HG02981 (cell line): ENCODE measurements around the gene ABCA4.
"Not testable (repeated sequence)": the region's sequence is repeated elsewhere in the genome, so short reads cannot be mapped to it uniquely, and the experiment has no call there.

Source experiments
- ATAC-seq: cut with Tn5 transposase; IDR thresholded peaks from one replicate; pipeline ENCODE4 v1.9.1; 2021; ENCODE audit warnings: mild to moderate bottlenecking, moderate library complexity; ENCODE audit not compliant: unreplicated experiment

ABCA4 gene

DNA sequence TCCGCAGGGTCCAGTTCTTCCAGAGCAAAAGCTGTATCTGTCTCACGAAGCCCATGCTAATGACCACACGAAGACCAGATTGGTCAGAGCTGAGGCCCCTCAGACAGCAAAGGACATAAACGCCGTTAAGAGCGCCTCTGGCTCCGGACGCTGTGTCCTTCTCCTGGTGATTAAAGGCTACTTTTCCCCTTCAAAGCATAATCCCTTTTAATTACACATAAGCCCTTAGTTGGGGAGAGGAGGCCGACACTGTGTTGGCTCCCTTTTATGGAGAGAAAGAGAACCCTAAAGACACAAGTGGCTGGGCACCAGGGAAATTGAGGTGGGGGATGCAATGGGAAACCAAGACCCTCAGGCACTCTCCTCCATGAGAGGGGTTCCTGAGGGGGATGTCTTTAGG lies at the start of gene ABCA4:
Gene ABCA4, minus strand, starts transcription at position 158 of the 400 bp plus-strand sequence. Its CDS starts 103 bp downstream, at position 55.
- no peak for ATAC-seq

DNA sequence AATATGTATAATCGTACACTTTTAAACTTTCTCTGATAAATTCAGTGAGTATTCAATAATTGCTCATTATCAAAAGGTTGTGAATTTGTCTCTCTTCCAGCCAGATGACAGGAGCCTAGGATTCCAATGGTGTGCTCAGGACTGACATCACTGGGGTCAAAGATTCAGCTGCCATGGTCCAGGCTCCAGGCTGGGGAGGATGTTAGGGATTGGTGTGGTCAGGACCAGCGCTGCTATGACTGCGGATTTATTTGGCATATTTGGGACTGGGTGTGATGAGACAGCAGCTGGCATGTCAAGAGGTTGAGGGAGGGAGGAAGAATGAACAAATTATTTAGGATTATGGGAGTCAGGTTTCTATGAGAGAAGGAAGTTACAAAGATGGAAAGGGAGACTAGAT lies 48.2 kb upstream of the ABCA4 start:
- ATAC-seq: no peak

DNA sequence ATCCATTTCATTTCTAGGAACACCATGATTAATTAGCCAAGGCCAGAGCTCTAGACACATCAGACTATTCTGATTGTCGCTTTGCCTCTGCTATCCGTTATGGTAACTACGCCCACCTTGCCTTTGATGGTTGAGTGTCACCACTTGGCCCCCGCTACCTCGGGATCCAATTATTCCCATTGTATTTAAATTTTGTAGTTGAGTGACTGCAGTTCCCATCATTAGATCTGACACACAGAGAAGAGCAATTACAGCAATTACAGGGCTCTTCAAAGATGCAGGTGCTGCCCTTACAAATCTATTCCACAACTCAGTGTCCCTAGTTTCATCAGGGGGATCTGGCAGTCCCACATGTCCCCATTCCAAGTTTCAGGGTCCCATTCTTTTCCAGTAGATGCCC lies 44.9 kb upstream of the ABCA4 start:
- ATAC-seq: no peak

- not testable (repeated sequence) for ATAC-seq
Observed at GRCh38 chr1:94164885-94165284, 43.9 kb upstream of the ABCA4 start.

DNA sequence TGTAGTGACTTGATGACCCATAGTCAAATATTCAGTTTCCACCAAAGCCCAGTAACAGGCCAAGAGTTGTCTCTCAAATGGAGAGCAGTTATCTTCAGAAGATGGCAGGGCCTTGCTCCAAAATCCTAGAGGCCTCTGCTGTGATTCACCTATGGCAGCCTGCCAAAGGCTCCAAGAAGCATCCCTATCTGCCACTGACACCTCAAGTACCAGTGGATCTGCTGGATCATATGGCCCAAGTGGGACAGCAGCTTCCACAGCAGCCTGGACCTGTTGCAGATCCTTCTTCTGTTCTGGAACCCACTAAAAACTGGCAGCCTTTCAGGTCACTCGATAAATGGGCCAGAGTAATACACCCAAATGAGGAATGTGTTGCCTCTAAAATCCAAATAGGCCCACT lies 43.2 kb upstream of the ABCA4 start:
- ATAC-seq: not testable (repeated sequence)

DNA sequence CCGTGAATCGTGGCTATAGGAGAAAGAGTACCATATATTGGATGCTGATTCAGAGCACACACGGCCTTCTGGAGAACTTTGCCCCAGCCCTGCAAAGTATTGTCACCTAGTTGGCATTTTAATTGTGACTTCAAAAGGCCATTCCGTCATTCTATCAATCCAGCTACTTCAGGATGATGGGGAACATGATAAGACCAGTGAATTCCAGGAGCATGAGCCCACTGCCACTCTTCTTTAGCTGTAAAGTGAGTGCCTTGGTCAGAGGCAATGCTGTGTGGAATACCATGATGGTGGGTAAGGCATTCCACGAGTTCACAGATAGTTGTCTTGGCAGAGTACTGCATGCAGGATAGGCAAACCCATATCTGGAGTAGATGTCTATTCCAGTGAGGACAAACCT lies 42.3 kb upstream of the ABCA4 start:
- not testable (repeated sequence) for ATAC-seq

DNA sequence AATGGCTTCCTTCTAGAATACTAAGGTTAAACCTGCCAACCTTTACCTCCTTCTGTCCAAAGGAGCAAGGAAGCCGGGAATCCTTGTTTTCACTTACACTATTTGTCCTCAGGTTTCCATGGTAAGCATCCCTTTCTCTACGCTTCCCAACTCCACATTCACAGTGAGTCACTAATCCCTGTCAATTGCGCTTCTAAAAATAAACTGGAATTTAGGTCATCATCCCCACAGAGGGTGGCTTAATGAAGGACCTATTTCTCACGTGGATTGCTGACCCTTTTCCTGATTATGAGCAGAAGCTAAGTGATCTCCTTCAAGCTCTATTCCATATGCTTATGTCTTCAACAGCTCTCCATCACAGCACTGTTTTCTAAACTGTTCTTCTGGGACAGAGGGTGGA lies 39.9 kb upstream of the ABCA4 start:
- ATAC-seq: no peak

DNA sequence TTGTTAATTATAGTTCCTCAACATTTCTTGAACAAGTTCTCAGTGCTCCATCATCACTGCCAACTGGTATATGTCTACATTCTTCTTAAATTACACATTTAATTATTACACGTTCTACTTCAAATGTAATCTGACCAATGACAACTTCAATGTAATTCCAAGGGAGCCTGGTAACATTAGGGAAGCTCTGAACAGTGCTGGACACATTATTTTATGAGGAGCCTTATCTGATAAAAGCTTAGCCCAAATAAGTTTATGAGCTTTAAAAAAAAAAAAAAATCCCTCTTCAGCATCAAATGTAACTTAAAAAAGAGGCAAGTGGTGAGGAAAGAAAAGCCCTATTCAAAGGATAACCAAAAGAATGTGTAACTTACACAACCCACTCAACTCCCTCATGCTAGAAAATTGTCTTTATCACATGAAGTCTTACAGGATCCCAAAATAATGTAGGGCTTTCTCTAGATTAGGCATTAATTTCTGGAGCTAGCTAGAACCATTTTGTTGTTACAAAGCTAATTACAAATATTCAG lies 35.2 kb upstream of the ABCA4 start:
- ATAC-seq: no peak

DNA sequence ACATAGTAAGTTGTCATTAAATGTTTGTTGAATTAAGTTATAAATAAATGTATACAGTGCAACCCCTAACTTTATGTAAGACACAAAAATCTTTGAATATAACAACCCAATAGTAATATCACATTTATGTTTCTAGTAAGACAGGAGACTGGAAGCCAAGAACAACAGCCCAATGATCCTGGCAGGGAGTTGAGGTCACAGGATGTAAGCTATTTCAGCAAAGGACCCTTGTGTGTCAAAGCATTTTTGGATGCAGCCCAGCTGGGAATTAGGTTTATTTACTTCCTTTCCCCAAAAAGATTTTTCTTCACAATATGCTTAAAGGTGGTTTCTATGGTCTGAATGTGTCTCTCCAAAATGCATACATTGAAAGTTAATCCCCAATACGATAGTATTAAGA lies 34.0 kb upstream of the ABCA4 start:
- no peak for ATAC-seq

GRCh38 chr1:94153133-94153532 lies 32.2 kb upstream of the ABCA4 start:
- no peak for ATAC-seq

- not testable (repeated sequence) for ATAC-seq
Observed at GRCh38 chr1:94149166-94149565, 28.2 kb upstream of the ABCA4 start.

GRCh38 chr1:94146273-94146672 lies 25.3 kb upstream of the ABCA4 start:
- no peak for ATAC-seq

GRCh38 chr1:94144836-94145235 lies 23.9 kb upstream of the ABCA4 start:
- no peak for ATAC-seq

- ATAC-seq: no peak
Observed at GRCh38 chr1:94143809-94144176, 22.8 kb upstream of the ABCA4 start.

GRCh38 chr1:94143173-94143808 lies 22.3 kb upstream of the ABCA4 start:
- ATAC-seq: no peak

DNA sequence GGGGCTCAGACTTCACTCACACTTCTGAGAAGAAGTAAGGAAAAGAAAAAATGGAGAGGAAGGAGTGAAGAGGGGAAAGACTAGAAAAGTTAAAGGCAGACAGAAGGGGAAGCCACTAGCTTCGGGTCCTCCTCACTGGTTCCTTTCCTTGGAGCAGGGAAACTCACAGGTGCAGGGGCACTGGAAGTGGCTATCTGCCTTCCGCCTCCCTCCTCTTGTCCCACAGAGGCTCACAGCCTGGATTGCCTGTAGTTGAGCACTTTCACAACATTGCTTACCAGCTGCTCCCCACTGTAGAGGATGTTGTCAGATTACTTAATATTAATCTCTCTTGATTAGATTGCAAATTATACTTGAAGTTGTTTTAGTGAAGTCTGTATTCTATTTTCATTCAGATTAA lies 21.6 kb upstream of the ABCA4 start:
- ATAC-seq: no peak

- no peak for ATAC-seq
Observed at GRCh38 chr1:94142022-94142421, 21.1 kb upstream of the ABCA4 start.

DNA sequence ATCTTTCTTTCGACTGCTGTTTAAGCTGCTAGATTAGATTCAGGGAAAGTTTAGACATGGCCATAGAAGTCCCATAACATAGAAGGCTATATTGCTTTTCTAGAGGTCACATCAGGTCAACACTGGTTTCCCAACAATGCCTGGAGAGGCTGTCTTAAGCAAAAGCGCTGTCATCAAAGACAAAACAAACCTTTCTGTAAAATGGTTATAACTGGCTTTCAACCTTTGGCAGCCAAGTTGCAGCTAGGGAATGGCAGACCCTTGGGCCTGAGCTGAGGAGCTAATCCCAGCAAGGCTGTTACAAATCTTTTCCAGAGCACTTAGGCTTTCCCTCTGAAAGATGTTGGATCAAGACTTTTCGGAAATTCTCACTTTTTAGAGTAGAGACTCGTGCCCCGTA lies 11.2 kb upstream of the ABCA4 start:
- no peak for ATAC-seq

DNA sequence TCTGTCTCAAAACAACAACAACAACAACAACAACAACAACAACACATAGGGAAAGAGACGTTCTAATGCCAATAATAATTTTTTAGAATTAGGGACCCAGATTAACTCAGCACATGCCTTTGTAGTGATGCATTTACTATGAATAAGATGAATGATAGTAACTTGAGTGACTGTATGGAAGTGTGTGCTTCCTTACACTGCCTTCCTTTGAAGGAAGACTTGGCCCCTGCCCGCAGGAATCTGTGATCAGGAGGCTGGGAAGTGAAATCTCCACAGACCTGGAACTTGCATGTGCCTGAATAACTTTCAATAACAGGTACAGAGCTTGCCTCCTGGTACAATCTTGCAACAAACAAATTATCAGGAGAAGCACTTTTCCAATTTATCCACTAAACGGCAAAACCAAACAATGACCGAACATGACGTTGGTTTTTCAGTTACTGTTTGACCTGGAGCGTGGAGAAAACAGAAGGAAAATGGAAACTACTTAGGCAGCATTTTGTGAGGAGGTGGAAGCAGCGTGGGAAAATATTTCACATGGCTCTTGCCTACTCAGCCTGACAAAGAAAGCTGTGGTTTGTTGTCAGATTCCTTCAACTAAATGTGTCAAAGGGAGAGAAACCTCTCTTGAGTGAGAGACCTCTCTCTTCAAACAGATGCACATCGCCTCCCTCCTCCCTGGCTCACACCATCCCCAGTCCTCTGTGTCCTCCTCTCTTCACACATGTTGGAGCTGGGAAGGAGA lies 10.1 kb upstream of the ABCA4 start:
- no peak for ATAC-seq

DNA sequence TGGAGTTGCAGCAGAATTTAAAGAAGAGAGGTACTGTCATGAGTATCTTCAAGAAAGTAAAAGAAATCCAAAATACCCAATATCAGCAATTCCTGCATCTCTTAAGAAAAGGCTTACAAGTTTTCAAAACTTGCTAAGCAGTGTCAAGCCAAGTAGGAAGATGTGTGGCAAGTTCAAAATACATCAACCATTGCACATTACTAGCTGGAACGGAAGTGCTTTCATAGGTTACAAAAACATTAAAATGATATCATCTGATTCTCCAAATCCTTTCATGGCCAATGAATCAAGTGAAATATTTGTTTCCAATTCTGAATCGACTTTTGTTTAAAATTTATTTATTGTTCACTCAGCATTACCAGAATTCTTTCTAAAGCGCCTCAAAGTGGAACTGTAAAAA lies 5.7 kb upstream of the ABCA4 start:
- no peak for ATAC-seq

DNA sequence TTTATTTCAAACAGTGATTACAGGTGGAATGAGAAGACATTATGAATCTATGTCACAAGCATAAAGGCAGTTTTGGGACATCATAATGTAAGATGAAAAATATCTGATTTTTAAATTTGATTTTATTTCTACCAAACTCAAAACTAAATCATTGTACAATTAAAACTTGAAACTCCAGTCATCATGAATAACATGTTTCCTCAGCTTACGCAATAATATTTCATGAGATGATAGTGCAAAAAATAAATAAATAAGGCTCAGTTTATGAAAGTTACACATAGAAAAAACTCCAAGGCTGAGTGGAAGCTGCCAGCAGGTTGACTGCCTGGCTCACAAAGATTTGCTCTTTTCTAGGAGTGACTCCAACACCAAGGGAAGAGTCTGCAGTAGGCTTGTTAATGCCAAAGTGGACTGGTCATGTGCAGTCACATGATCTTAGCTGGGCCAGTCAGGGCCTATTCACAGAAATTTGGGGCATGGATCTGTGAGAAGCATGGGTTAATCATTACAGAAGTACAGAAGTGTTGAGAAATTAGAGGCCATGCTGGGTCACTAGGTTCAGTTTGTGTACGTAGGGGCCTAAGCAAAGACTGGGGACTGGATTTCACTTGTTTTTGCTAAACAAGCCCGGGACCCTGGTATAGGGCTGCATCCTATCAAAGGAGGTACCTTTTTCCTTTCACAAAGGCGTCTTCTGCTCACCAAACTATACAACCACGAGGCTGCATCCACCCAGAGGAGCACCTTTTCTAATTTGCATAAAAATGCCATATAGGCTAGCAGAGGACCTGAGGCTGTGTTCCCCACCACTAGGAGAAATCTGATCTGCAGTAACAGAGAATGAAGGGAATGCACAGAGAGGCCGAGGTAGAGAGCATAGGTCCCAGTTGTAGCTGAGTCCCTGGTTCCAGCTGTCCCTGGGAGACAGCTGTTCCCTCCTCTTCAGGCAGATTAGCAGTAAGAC lies 4.9 kb upstream of the ABCA4 start:
- no peak for ATAC-seq
